WTC11 (cell line): Measurements from ENCODE around the gene PSMD10. TPM values are rescaled to one million over a fixed set of nuclear protein-coding genes. Genes with fewer than 3 reads are reported as not detected.

Source experiments
- ATAC-seq: fragments of 200-7000 bp; cut with Tn5 transposase; 2 replicates; pipeline ENCODE4 v1.10.0; 2021; ENCODE audit warnings: mild to moderate bottlenecking, moderate library complexity
- CTCF ChIA-PET: fragments of 300-600 bp; sonication (Branson Sonifier 250); formaldehyde crosslinking; loops from one replicate; lab custom pipeline; 2021; ENCODE audit warnings: antibody characterized with exemption; lab: Charles Lee
- POLR2A ChIA-PET: fragments of 350-600 bp; sonication (Branson Sonifier 250); formaldehyde crosslinking; loops from one replicate; lab custom pipeline; 2021; ENCODE audit warnings: antibody characterized with exemption; lab: Charles Lee
- DNase-seq: peaks from one replicate; pipeline ENCODE4 v3.0.0; 2021; ENCODE audit warnings: low spot score
- H3K27ac Mint-ChIP-seq: 2 replicates; pipeline ENCODE4 v1.8.0; 2021; ENCODE audit warnings: mixed read lengths
- H3K27me3 Mint-ChIP-seq: 2 replicates; pipeline ENCODE4 v1.8.0; 2021; ENCODE audit warnings: low read depth, mild to moderate bottlenecking, moderate library complexity, mixed read lengths
- H3K36me3 Mint-ChIP-seq: 2 replicates; pipeline ENCODE4 v1.8.0; 2021; ENCODE audit warnings: mixed read lengths
- H3K4me1 Mint-ChIP-seq: 2 replicates; pipeline ENCODE4 v1.8.0; 2022; ENCODE audit warnings: mixed read lengths
- H3K4me3 Mint-ChIP-seq: 2 replicates; pipeline ENCODE4 v1.8.0; 2021; ENCODE audit warnings: mild to moderate bottlenecking, moderate library complexity, mixed read lengths
- H3K9me3 Mint-ChIP-seq: 2 replicates; pipeline ENCODE4 v1.8.0; 2021; ENCODE audit warnings: mixed read lengths
- ATF1 ChIP-seq: sonication (generic); formaldehyde crosslinking; IDR thresholded peaks from 2 replicates; pipeline ENCODE4 v1.8.1; 2023; ENCODE audit warnings: mild to moderate bottlenecking, moderate library complexity, missing genetic modification reagents
- FOXJ3 ChIP-seq: sonication (generic); formaldehyde crosslinking; IDR thresholded peaks from 2 replicates; pipeline ENCODE4 v1.9.0; 2021; ENCODE audit warnings: missing genetic modification reagents, mild to moderate bottlenecking, borderline replicate concordance
- KAT7 ChIP-seq: sonication (generic); formaldehyde crosslinking; IDR thresholded peaks from 2 replicates; pipeline ENCODE4 v1.8.1; 2023; ENCODE audit warnings: missing genetic modification reagents, mild to moderate bottlenecking, borderline replicate concordance
- PREB ChIP-seq: sonication (generic); formaldehyde crosslinking; IDR thresholded peaks from 2 replicates; pipeline ENCODE4 v1.8.1; 2022; ENCODE audit warnings: mild to moderate bottlenecking, missing genetic modification reagents, moderate library complexity, borderline replicate concordance
- TEAD1 ChIP-seq: sonication (generic); formaldehyde crosslinking; IDR thresholded peaks from 2 replicates; pipeline ENCODE4 v1.8.0; 2022; ENCODE audit warnings: mild to moderate bottlenecking, missing genetic modification reagents
- ZNF121 ChIP-seq: sonication (generic); formaldehyde crosslinking; IDR thresholded peaks from 2 replicates; pipeline ENCODE4 v1.8.0; 2023; ENCODE audit warnings: missing genetic modification reagents
- ZNF219 ChIP-seq: sonication (generic); formaldehyde crosslinking; IDR thresholded peaks from 2 replicates; pipeline ENCODE4 v1.8.0; 2023; ENCODE audit warnings: missing genetic modification reagents, mild to moderate bottlenecking, borderline replicate concordance
- ZNF396 ChIP-seq: fragments of 250-450 bp; sonication (Bioruptor Pico); IDR thresholded peaks from 2 replicates; pipeline ENCODE4 v1.8.0; 2021; ENCODE audit warnings: mild to moderate bottlenecking, moderate library complexity, borderline replicate concordance
- ZNF423 ChIP-seq: fragments of 250-450 bp; sonication (Bioruptor Pico); IDR thresholded peaks from 2 replicates; pipeline ENCODE4 v2.1.2; 2022; ENCODE audit warnings: mild to moderate bottlenecking, moderate library complexity
- ZNF512 ChIP-seq: sonication (generic); formaldehyde crosslinking; IDR thresholded peaks from 2 replicates; pipeline ENCODE4 v1.8.1; 2022; ENCODE audit warnings: missing genetic modification reagents, borderline replicate concordance
- total RNA-seq: library from RNA; stranded (reverse); gene quantifications from 3 replicates; pipeline ENCODE4 v1.2.3, GENCODE V29; 2021
- TF ChIP-seq, protein P1 (sequence below): fragments of 250-450 bp; sonication (Bioruptor Pico); IDR thresholded peaks from 2 replicates; pipeline ENCODE4 v1.9.0; 2021; ENCODE audit warnings: mild to moderate bottlenecking, borderline replicate concordance
- TF ChIP-seq, protein P2 (sequence below): sonication (generic); formaldehyde crosslinking; IDR thresholded peaks from 2 replicates; pipeline ENCODE4 v1.8.1; 2022; ENCODE audit warnings: low read depth, missing genetic modification reagents, borderline replicate concordance
- TF ChIP-seq, protein P3 (sequence below): fragments of 250-450 bp; sonication (Bioruptor Pico); IDR thresholded peaks from 2 replicates; pipeline ENCODE4 v2.1.2; 2022; ENCODE audit warnings: mild to moderate bottlenecking, moderate library complexity
- TF ChIP-seq, protein P4 (sequence below): sonication (generic); formaldehyde crosslinking; IDR thresholded peaks from 2 replicates; pipeline ENCODE4 v1.8.0; 2023; ENCODE audit warnings: missing genetic modification reagents, mild to moderate bottlenecking, borderline replicate concordance

Gene PSMD10
- total RNA-seq, 1 experiment from 2014 or later = 56.4 TPM

DNA sequence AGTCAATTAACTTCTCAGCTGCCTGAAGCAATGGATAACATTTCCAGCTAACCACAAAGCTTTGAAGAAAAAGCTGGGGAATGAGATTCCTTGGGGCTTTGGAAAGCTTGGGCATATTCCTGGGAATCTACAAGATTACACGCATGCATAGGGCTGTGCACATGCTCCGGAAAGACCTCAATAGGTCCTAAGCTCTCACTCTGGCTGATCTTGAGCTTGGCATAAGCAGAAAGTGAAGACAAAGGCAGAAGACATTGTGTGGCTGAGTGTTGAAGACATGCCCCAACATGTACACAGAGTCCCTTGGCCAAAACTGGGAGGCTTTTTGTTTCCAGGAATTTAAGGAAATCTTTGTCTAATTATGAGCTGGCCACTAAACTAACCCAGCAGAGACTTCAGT lies 31.4 kb upstream of the PSMD10 start:
- ChIA-PET POLR2A (no interaction called here), CTCF (interaction anchor here (2.8 kb wide), 1 partner anchor 17 kb away, joined by 7 read pairs; no protein-coding TSS in a partner anchor)
- DNase-seq (no peak), ATAC-seq (no peak)
- Mint-ChIP-seq H3K4me3 (no peak overlapping the region), H3K27ac (no peak overlapping the region), H3K27me3 (no peaks in the 10 kb centered on the region), H3K4me1 (peaks cover 30% of the 10 kb centered on the region), H3K9me3 (no peaks in the 10 kb centered on the region), H3K36me3 (no peaks in the 10 kb centered on the region)
- no peak for TF ChIP-seq ZNF512
- no peak for TF ChIP-seq ATF1 (CRISPR knock-in tag)
- no peak for TF ChIP-seq ZNF121
- TF ChIP-seq ZNF423 (CRISPR knock-in tag) = no peak
- TF ChIP-seq, protein P1, sequence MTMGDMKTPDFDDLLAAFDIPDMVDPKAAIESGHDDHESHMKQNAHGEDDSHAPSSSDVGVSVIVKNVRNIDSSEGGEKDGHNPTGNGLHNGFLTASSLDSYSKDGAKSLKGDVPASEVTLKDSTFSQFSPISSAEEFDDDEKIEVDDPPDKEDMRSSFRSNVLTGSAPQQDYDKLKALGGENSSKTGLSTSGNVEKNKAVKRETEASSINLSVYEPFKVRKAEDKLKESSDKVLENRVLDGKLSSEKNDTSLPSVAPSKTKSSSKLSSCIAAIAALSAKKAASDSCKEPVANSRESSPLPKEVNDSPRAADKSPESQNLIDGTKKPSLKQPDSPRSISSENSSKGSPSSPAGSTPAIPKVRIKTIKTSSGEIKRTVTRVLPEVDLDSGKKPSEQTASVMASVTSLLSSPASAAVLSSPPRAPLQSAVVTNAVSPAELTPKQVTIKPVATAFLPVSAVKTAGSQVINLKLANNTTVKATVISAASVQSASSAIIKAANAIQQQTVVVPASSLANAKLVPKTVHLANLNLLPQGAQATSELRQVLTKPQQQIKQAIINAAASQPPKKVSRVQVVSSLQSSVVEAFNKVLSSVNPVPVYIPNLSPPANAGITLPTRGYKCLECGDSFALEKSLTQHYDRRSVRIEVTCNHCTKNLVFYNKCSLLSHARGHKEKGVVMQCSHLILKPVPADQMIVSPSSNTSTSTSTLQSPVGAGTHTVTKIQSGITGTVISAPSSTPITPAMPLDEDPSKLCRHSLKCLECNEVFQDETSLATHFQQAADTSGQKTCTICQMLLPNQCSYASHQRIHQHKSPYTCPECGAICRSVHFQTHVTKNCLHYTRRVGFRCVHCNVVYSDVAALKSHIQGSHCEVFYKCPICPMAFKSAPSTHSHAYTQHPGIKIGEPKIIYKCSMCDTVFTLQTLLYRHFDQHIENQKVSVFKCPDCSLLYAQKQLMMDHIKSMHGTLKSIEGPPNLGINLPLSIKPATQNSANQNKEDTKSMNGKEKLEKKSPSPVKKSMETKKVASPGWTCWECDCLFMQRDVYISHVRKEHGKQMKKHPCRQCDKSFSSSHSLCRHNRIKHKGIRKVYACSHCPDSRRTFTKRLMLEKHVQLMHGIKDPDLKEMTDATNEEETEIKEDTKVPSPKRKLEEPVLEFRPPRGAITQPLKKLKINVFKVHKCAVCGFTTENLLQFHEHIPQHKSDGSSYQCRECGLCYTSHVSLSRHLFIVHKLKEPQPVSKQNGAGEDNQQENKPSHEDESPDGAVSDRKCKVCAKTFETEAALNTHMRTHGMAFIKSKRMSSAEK (CRISPR knock-in tag) = no peak
- TF ChIP-seq, protein P2, sequence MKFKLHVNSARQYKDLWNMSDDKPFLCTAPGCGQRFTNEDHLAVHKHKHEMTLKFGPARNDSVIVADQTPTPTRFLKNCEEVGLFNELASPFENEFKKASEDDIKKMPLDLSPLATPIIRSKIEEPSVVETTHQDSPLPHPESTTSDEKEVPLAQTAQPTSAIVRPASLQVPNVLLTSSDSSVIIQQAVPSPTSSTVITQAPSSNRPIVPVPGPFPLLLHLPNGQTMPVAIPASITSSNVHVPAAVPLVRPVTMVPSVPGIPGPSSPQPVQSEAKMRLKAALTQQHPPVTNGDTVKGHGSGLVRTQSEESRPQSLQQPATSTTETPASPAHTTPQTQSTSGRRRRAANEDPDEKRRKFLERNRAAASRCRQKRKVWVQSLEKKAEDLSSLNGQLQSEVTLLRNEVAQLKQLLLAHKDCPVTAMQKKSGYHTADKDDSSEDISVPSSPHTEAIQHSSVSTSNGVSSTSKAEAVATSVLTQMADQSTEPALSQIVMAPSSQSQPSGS (CRISPR knock-in tag) = no peak
- TF ChIP-seq, protein P3, sequence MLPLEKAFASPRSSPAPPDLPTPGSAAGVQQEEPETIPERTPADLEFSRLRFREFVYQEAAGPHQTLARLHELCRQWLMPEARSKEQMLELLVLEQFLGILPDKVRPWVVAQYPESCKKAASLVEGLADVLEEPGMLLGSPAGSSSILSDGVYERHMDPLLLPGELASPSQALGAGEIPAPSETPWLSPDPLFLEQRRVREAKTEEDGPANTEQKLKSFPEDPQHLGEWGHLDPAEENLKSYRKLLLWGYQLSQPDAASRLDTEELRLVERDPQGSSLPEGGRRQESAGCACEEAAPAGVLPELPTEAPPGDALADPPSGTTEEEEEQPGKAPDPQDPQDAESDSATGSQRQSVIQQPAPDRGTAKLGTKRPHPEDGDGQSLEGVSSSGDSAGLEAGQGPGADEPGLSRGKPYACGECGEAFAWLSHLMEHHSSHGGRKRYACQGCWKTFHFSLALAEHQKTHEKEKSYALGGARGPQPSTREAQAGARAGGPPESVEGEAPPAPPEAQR (CRISPR knock-in tag) = no peak
- TF ChIP-seq KAT7 (CRISPR knock-in tag) = no peak
- TF ChIP-seq PREB = no peak

- POLR2A ChIA-PET = no interaction called here
- no peaks in the 10 kb centered on the region for H3K27me3 Mint-ChIP-seq
- no peak overlapping the region for H3K4me3 Mint-ChIP-seq
- ATAC-seq (no peak), DNase-seq (no peak)
- no peaks in the 10 kb centered on the region for H3K9me3 Mint-ChIP-seq
- H3K27ac Mint-ChIP-seq = no peak overlapping the region
- peaks cover 17% of the 10 kb centered on the region for H3K4me1 Mint-ChIP-seq
- CTCF ChIA-PET = no interaction called here
- H3K36me3 Mint-ChIP-seq = no peaks in the 10 kb centered on the region
- no peak for TF ChIP-seq ZNF396 (CRISPR knock-in tag)
- TF ChIP-seq, protein P4, sequence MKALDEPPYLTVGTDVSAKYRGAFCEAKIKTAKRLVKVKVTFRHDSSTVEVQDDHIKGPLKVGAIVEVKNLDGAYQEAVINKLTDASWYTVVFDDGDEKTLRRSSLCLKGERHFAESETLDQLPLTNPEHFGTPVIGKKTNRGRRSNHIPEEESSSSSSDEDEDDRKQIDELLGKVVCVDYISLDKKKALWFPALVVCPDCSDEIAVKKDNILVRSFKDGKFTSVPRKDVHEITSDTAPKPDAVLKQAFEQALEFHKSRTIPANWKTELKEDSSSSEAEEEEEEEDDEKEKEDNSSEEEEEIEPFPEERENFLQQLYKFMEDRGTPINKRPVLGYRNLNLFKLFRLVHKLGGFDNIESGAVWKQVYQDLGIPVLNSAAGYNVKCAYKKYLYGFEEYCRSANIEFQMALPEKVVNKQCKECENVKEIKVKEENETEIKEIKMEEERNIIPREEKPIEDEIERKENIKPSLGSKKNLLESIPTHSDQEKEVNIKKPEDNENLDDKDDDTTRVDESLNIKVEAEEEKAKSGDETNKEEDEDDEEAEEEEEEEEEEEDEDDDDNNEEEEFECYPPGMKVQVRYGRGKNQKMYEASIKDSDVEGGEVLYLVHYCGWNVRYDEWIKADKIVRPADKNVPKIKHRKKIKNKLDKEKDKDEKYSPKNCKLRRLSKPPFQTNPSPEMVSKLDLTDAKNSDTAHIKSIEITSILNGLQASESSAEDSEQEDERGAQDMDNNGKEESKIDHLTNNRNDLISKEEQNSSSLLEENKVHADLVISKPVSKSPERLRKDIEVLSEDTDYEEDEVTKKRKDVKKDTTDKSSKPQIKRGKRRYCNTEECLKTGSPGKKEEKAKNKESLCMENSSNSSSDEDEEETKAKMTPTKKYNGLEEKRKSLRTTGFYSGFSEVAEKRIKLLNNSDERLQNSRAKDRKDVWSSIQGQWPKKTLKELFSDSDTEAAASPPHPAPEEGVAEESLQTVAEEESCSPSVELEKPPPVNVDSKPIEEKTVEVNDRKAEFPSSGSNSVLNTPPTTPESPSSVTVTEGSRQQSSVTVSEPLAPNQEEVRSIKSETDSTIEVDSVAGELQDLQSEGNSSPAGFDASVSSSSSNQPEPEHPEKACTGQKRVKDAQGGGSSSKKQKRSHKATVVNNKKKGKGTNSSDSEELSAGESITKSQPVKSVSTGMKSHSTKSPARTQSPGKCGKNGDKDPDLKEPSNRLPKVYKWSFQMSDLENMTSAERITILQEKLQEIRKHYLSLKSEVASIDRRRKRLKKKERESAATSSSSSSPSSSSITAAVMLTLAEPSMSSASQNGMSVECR = no peak
- no peak for TF ChIP-seq TEAD1 (CRISPR knock-in tag)
- no peak for TF ChIP-seq ZNF219 (CRISPR knock-in tag)
- no peak for TF ChIP-seq FOXJ3
- TF ChIP-seq, protein P1 (CRISPR knock-in tag) = no peak
These were observed 29.9 kb upstream of the PSMD10 start for GRCh38 chrX:108121291-108121690.
